ENCODE results near the gene CBX7.
A peak's percentile ranks its signal among the peaks of the same experiment; 100 is the strongest.

Gene CBX7

DNA sequence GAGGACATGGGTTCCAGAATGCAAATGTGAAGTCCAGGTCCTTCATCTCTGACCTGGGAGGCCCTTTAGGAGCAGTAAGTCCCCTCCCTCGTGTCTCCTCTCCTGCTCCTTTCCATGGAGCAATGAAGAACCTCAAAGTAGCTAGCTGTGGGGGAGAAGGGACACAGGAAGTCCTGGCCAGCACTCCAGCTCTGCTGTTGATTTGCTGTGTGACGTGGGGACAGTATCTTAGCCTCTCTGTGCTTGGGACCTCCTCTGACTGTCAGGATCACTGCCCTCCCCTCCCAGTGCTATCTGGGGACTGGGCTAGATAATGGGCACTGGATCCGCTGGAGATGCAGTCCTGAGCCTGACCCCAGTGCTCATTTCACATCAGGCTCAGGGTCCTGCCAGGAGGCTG lies 56.5 kb downstream of the CBX7 start:
- Histone ChIP-seq H3K79me2 (ENCODE audit: low read length) (no peaks in the 10 kb centered on the region), H3K27me3 (ENCODE audit: low read depth, low read length) (peaks cover 4% of the 10 kb centered on the region; the same call in 1 of the 2 replicates), H3K27ac (ENCODE audit: low read length) (no peak overlapping the region), H3K36me3 (replicated peaks; ENCODE audit: low read depth, low read length) (no peaks in the 10 kb centered on the region), H4K20me1 (ENCODE audit: insufficient read depth, low read length) (no peaks in the 10 kb centered on the region), H3K9ac (ENCODE audit: low read length) (no peak overlapping the region), H3K4me1 (ENCODE audit: low read length) (peaks cover 52% of the 10 kb centered on the region), H3K9me3 (ENCODE audit: insufficient read depth, low read length) (no peaks in the 10 kb centered on the region), H3K4me2 (ENCODE audit: low read length) (no peak overlapping the region), H2AFZ (ENCODE audit: low read depth, low read length) (no peak overlapping the region), H3K4me3 (ENCODE audit: low read length) (no peak overlapping the region)
- TF ChIP-seq, protein P1, sequence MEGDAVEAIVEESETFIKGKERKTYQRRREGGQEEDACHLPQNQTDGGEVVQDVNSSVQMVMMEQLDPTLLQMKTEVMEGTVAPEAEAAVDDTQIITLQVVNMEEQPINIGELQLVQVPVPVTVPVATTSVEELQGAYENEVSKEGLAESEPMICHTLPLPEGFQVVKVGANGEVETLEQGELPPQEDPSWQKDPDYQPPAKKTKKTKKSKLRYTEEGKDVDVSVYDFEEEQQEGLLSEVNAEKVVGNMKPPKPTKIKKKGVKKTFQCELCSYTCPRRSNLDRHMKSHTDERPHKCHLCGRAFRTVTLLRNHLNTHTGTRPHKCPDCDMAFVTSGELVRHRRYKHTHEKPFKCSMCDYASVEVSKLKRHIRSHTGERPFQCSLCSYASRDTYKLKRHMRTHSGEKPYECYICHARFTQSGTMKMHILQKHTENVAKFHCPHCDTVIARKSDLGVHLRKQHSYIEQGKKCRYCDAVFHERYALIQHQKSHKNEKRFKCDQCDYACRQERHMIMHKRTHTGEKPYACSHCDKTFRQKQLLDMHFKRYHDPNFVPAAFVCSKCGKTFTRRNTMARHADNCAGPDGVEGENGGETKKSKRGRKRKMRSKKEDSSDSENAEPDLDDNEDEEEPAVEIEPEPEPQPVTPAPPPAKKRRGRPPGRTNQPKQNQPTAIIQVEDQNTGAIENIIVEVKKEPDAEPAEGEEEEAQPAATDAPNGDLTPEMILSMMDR (IDR thresholded peaks at IDR 0.05; ENCODE audit: low read depth, low read length), result no peak
- TF ChIP-seq EZH2phosphoT487 (IDR thresholded peaks at IDR 0.05; ENCODE audit: low read depth), result no peak

DNA sequence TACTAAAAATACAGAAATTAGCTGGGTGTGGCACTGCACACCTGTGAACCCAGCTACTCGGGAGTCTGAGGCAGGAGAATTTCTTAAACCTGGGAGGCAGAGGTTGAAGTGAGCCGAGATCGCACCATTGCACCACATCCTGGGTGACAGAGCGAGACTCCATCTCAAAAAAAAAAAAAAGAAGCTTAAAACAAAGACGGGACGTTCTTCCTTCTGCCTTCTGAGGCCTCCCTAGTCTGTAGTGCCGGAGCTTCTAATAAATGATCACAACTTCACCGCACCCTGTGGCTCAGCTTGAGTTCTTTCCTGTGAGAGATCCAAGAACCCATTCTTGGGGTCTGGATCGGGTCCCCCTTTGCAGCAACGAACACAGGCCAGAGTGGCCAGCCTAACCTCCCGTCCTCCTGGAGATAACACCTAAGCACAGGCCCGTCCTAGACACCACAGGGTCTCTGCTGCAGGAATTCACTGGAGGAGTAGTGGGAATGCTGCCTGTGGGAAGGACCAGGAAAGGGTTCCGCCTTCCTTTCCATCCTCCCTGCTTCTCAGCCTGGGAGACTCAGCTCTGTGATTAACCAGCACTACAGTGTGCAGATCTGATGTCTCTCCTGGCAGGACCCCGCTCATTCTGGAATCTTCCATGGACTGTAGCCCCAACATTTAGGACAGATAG lies 57.6 kb downstream of the CBX7 start:
- Histone ChIP-seq H3K4me1 (ENCODE audit: low read length) (peaks cover 42% of the 10 kb centered on the region), H4K20me1 (ENCODE audit: insufficient read depth, low read length) (no peaks in the 10 kb centered on the region)

DNA sequence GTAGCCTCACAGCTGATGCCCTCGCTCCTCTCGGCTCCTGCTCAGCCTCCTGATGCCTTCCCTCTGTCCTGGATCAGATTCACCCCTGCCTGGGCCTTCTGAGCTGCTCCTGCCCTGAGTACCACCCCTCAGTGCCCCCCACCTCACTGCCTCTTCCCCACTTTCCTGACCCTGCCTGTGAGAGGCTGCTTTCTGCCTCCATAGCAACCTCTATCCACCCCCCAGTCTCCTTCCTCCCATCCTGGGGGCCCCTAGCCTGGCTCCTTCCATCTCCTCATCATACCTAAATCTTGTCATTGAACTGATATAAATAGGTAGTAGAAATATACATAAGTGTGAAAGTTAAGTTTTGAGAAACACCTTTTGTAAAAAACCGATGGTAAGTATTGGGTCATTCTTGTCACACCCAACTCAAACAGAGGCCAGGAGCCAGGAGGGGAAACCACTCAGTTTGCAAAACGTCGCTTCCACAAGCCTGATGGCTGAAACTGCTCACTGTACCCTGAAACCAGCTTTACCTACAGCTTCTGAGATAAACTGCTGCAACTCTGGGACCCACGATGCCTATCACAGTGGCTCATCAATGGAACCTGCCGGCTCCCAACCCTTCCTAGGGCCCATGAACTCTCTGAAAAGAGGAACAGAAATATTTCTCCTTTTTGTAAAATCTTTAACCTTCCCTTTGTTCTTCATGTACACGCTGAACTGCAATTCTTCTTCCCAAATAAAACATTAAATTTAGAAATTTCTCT lies 60.2 kb downstream of the CBX7 start:
- H3K36me3 ChIP-seq (replicated peaks; ENCODE audit: low read depth, low read length), result no peaks in the 10 kb centered on the region
- no peak overlapping the region for H3K27ac ChIP-seq (ENCODE audit: low read length)
- H3K9ac ChIP-seq (ENCODE audit: low read length), result no peak overlapping the region
- H3K4me2 ChIP-seq (ENCODE audit: low read length), result peak overlapping the region; percentile 32
- TF ChIP-seq EZH2phosphoT487 (IDR thresholded peaks at IDR 0.05; ENCODE audit: low read depth), result no peak
- TF ChIP-seq, protein P1 (IDR thresholded peaks at IDR 0.05; ENCODE audit: low read depth, low read length), result no peak
- H4K20me1 ChIP-seq (ENCODE audit: insufficient read depth, low read length), result no peaks in the 10 kb centered on the region
- H2AFZ ChIP-seq (ENCODE audit: low read depth, low read length), result peak overlapping the region; percentile 22; the same call in 1 of the 2 replicates
- H3K79me2 ChIP-seq (ENCODE audit: low read length), result no peaks in the 10 kb centered on the region
- H3K9me3 ChIP-seq (ENCODE audit: insufficient read depth, low read length), result no peaks in the 10 kb centered on the region
- peaks cover 12% of the 10 kb centered on the region for H3K27me3 ChIP-seq (ENCODE audit: low read depth, low read length)
- no peak overlapping the region for H3K4me3 ChIP-seq (ENCODE audit: low read length)
- peaks cover 16% of the 10 kb centered on the region for H3K4me1 ChIP-seq (ENCODE audit: low read length)

More for the DNA sequence above, 57.6 kb downstream of the CBX7 start:
- Histone ChIP-seq H3K4me2 (ENCODE audit: low read length) (no peak overlapping the region), H2AFZ (ENCODE audit: low read depth, low read length) (no peak overlapping the region), H3K36me3 (replicated peaks; ENCODE audit: low read depth, low read length) (no peaks in the 10 kb centered on the region), H3K27me3 (ENCODE audit: low read depth, low read length) (peaks cover 11% of the 10 kb centered on the region), H3K9ac (ENCODE audit: low read length) (no peak overlapping the region), H3K27ac (ENCODE audit: low read length) (no peak overlapping the region), H3K79me2 (ENCODE audit: low read length) (no peaks in the 10 kb centered on the region), H3K4me3 (ENCODE audit: low read length) (no peak overlapping the region), H3K9me3 (ENCODE audit: insufficient read depth, low read length) (no peaks in the 10 kb centered on the region)
- no peak for TF ChIP-seq EZH2phosphoT487 (IDR thresholded peaks at IDR 0.05; ENCODE audit: low read depth)
- TF ChIP-seq, protein P1 (IDR thresholded peaks at IDR 0.05; ENCODE audit: low read depth, low read length), result no peak

All from OCI-LY3 (cell line).